SK-N-SH (cell line): ENCODE results near the gene CYFIP1. TPM values are rescaled to one million over a fixed set of nuclear protein-coding genes. Genes with fewer than 3 reads are reported as not detected.

Source experiments
- CTCF ChIA-PET: fragments of 300-600, 350-600 bp; formaldehyde crosslinking; extraction: SDS; loops from one replicate; lab custom pipeline; 2021; lab: Yijun Ruan, JAX
- POLR2A ChIA-PET: fragments of 350-600 bp; sonication (Branson Sonifier 250); formaldehyde crosslinking; extraction: SDS; loops from one replicate; lab custom pipeline; 2020; ENCODE audit warnings: antibody characterized with exemption, inconsistent platforms; lab: Yijun Ruan, JAX
- DNase-seq: peaks from one replicate; pipeline ENCODE4 v3.0.0; 2012
- H2AFZ ChIP-seq: fragments of 200-600 bp; sonication (generic); 2 replicates; pipeline ENCODE4 v1.8.1; 2016; ENCODE audit warnings: antibody characterized with exemption, mild to moderate bottlenecking, low read depth
- H3F3A ChIP-seq: fragments of 200-600 bp; sonication (generic); replicated peaks from 2 replicates; pipeline ENCODE3; 2016; ENCODE audit warnings: antibody characterized with exemption, mild to moderate bottlenecking; ENCODE audit not compliant: insufficient read depth
- H3K27ac ChIP-seq, 2 experiments: fragments of 200-500 bp in 1 of 2; fragments of 200-600 bp in 1 of 2; sonication (Bioruptor generic) in 1 of 2; sonication (generic), shearing (Covaris generic) in 1 of 2; 2 replicates each; pipeline versions ENCODE4 v1.5.1 to v1.6.1; 2014 to 2016; ENCODE audit warnings: low read depth in 2 of 2, inconsistent platforms in 1 of 2, low read length in 1 of 2, mild to moderate bottlenecking in 1 of 2, mixed read lengths in 1 of 2
- H3K27me3 ChIP-seq: fragments of 200-600 bp; sonication (generic), shearing (Covaris generic); 2 replicates; pipeline ENCODE4 v1.6.1; 2016; ENCODE audit warnings: mixed run types; ENCODE audit not compliant: insufficient read depth
- H3K36me3 ChIP-seq, 2 experiments: fragments of 200-500 bp in 1 of 2; fragments of 200-600 bp in 1 of 2; sonication (Bioruptor generic) in 1 of 2; sonication (generic) in 1 of 2; replicated peaks in 1 of 2; 2 replicates each; pipeline versions ENCODE3 to v1.5.1; 2014 to 2016; ENCODE audit warnings: low read length in 1 of 2, mild to moderate bottlenecking in 1 of 2; ENCODE audit not compliant: insufficient read depth in 2 of 2, control insufficient read depth in 1 of 2
- H3K4me1 ChIP-seq, 2 experiments: fragments of 200-500 bp in 1 of 2; fragments of 200-600 bp in 1 of 2; sonication (Bioruptor generic) in 1 of 2; sonication (generic), shearing (Covaris generic) in 1 of 2; 2 replicates each; pipeline versions ENCODE4 v1.5.1 to v1.6.1; 2014 to 2016; ENCODE audit warnings: low read depth in 1 of 2, low read length in 1 of 2, mixed run types in 1 of 2; ENCODE audit not compliant: insufficient read depth in 2 of 2, control insufficient read depth in 1 of 2
- H3K4me2 ChIP-seq: fragments of 200-600 bp; sonication (generic), shearing (Covaris generic); 2 replicates; pipeline ENCODE4 v1.6.1; 2017; ENCODE audit warnings: mixed run types
- H3K4me3 ChIP-seq, 2 experiments: fragments of 200-500 bp in 1 of 2; fragments of 200-600 bp in 1 of 2; sonication (Bioruptor generic) in 1 of 2; sonication (generic), shearing (Covaris generic) in 1 of 2; 2 replicates each; pipeline versions ENCODE4 v1.5.1 to v1.8.1; 2014 to 2016; ENCODE audit warnings: low read depth in 2 of 2, inconsistent platforms in 1 of 2, low read length in 1 of 2, mild to moderate bottlenecking in 1 of 2, mixed read lengths in 1 of 2, moderate library complexity in 1 of 2
- H3K79me2 ChIP-seq: fragments of 200-600 bp; sonication (generic); 2 replicates; pipeline ENCODE4 v1.8.1; 2017; ENCODE audit warnings: mild to moderate bottlenecking; ENCODE audit not compliant: insufficient read depth
- H3K9ac ChIP-seq: fragments of 200-600 bp; sonication (generic); 2 replicates; pipeline ENCODE4 v1.6.1; 2017; ENCODE audit warnings: mixed run types
- H3K9me2 ChIP-seq: fragments of 200-600 bp; sonication (generic); 2 replicates; pipeline ENCODE4 v1.6.1; 2017; ENCODE audit warnings: mixed run types
- H3K9me3 ChIP-seq: fragments of 200-600 bp; sonication (generic); 2 replicates; pipeline ENCODE4 v1.6.1; 2017; ENCODE audit warnings: mixed run types, mild to moderate bottlenecking, moderate library complexity
- H4K20me1 ChIP-seq: fragments of 200-600 bp; sonication (generic); 2 replicates; pipeline ENCODE4 v1.6.1; 2017; ENCODE audit warnings: mild to moderate bottlenecking, mixed run types; ENCODE audit not compliant: insufficient read depth
- CTCF ChIP-seq: fragments of 200-600 bp; sonication (generic); IDR thresholded peaks from 2 replicates; pipeline ENCODE4 v1.6.1; 2017; ENCODE audit warnings: antibody characterized with exemption, mild to moderate bottlenecking, moderate library complexity
- ELF1 ChIP-seq: IDR thresholded peaks from 2 replicates; pipeline ENCODE4 v1.4.0; 2012
- FOXM1 ChIP-seq: IDR thresholded peaks from 2 replicates; pipeline ENCODE4 v1.4.0; 2012; ENCODE audit warnings: low read depth, mild to moderate bottlenecking
- GATA2 ChIP-seq: sonication (generic); formaldehyde crosslinking; IDR thresholded peaks from 2 replicates; pipeline ENCODE4 v1.5.0; 2020; ENCODE audit warnings: mild to moderate bottlenecking, missing genetic modification reagents
- JUND ChIP-seq: IDR thresholded peaks from 2 replicates; pipeline ENCODE4 v1.4.0; 2012
- MEF2A ChIP-seq: IDR thresholded peaks from 2 replicates; pipeline ENCODE4 v1.4.0; 2012; ENCODE audit warnings: low read depth, borderline replicate concordance
- MXI1 ChIP-seq: IDR thresholded peaks from 2 replicates; pipeline ENCODE4 v1.6.1; 2012; ENCODE audit warnings: mild to moderate bottlenecking, low read depth, low read length, improper control_type of control experiment
- NFIC ChIP-seq: IDR thresholded peaks from 2 replicates; pipeline ENCODE4 v1.4.0; 2012; ENCODE audit warnings: borderline replicate concordance
- NRF1 ChIP-seq: IDR thresholded peaks from 2 replicates; pipeline ENCODE4 v1.6.1; 2012; ENCODE audit warnings: low read depth, mild to moderate bottlenecking, low read length
- RAD21 ChIP-seq: IDR thresholded peaks from 2 replicates; pipeline ENCODE4 v1.6.1; 2012; ENCODE audit warnings: mild to moderate bottlenecking, low read length
- RFX5 ChIP-seq: IDR thresholded peaks from 2 replicates; pipeline ENCODE4 v1.6.1; 2012; ENCODE audit warnings: mild to moderate bottlenecking, improper control_type of control experiment, low read length
- TEAD4 ChIP-seq: IDR thresholded peaks from 2 replicates; pipeline ENCODE4 v1.4.0; 2012; ENCODE audit warnings: mild to moderate bottlenecking, borderline replicate concordance; ENCODE audit not compliant: insufficient read depth
- USF2 ChIP-seq: fragments of 150-350 bp; IDR thresholded peaks from 2 replicates; pipeline ENCODE4 v1.6.1; 2017; ENCODE audit warnings: antibody characterized with exemption, low read length, low read depth, borderline replicate concordance
- WGBS: methylation state at CpG from one replicate; pipeline ENCODE4 v1.1.6; 2017; ENCODE audit warnings: low lambda C conversion rate; 5-methylcytosine and 5-hydroxymethylcytosine counted together
- polyA plus RNA-seq, 3 experiments: library from polyadenylated mRNA; depleted of rRNA; stranded (reverse); fragments of >200 nt; gene quantifications; 2 replicates each; pipeline ENCODE4 v1.2.3, GENCODE V29; 2012
- TF ChIP-seq, protein P1 (sequence below): IDR thresholded peaks from 2 replicates; pipeline ENCODE4 v1.6.1; 2012; ENCODE audit warnings: mild to moderate bottlenecking, low read depth, low read length, moderate library complexity
- TF ChIP-seq, protein P2 (sequence below): IDR thresholded peaks from 2 replicates; pipeline ENCODE4; 2012

CYFIP1 gene
- polyA plus RNA-seq, 1 of the 3 experiments (the other 2 are of a cell fraction): 53.4 TPM

- whole genome bisulfite sequencing: 78% methylated on average over 3 of the region's 10 CpGs
- CTCF ChIA-PET: interaction anchor here (1.1 kb wide), 1 partner anchor 34 kb away, joined by 4 read pairs; no protein-coding TSS in a partner anchor
- Histone ChIP-seq H3K27ac (no peak overlapping the region; a peak in 1 of 4 replicates), H3K4me3 (no peak overlapping the region), H2AFZ (no peak overlapping the region), H4K20me1 (peaks cover 33% of the 10 kb centered on the region), H3K9me2 (no peaks in the 10 kb centered on the region), H3K36me3 (peaks cover 10 to 29% of the 10 kb centered on the region in 2 experiments), H3K27me3 (no peaks in the 10 kb centered on the region), H3K9me3 (no peaks in the 10 kb centered on the region), H3K79me2 (peaks cover 56% of the 10 kb centered on the region), H3K4me1 (peaks cover 0 to 18% of the 10 kb centered on the region in 2 experiments; a peak in 3 of 4 replicates), H3F3A (peaks cover 8% of the 10 kb centered on the region), H3K4me2 (no peak overlapping the region), H3K9ac (no peak overlapping the region)
- POLR2A ChIA-PET: no interaction called here
- DNase-seq: no peak
- TF ChIP-seq RAD21 (no peak), TEAD4 (no peak), FOXM1 (no peak), USF2 (no peak), NRF1 (no peak)
- TF ChIP-seq, protein P1, sequence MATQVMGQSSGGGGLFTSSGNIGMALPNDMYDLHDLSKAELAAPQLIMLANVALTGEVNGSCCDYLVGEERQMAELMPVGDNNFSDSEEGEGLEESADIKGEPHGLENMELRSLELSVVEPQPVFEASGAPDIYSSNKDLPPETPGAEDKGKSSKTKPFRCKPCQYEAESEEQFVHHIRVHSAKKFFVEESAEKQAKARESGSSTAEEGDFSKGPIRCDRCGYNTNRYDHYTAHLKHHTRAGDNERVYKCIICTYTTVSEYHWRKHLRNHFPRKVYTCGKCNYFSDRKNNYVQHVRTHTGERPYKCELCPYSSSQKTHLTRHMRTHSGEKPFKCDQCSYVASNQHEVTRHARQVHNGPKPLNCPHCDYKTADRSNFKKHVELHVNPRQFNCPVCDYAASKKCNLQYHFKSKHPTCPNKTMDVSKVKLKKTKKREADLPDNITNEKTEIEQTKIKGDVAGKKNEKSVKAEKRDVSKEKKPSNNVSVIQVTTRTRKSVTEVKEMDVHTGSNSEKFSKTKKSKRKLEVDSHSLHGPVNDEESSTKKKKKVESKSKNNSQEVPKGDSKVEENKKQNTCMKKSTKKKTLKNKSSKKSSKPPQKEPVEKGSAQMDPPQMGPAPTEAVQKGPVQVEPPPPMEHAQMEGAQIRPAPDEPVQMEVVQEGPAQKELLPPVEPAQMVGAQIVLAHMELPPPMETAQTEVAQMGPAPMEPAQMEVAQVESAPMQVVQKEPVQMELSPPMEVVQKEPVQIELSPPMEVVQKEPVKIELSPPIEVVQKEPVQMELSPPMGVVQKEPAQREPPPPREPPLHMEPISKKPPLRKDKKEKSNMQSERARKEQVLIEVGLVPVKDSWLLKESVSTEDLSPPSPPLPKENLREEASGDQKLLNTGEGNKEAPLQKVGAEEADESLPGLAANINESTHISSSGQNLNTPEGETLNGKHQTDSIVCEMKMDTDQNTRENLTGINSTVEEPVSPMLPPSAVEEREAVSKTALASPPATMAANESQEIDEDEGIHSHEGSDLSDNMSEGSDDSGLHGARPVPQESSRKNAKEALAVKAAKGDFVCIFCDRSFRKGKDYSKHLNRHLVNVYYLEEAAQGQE: no peak
These were observed 35.1 kb downstream of the CYFIP1 start for GRCh38 chr15:22945071-22945470.

- no peak for DNase-seq
- peaks cover 10 to 29% of the 10 kb centered on the region in 2 experiments for H3K36me3 ChIP-seq
- peaks cover 31% of the 10 kb centered on the region for H4K20me1 ChIP-seq
- peaks cover 52% of the 10 kb centered on the region for H3K79me2 ChIP-seq
- H3K9ac ChIP-seq: no peak overlapping the region
- no peaks in the 10 kb centered on the region for H3K9me2 ChIP-seq
- H3K4me3 ChIP-seq: no peak overlapping the region
- H2AFZ ChIP-seq: no peak overlapping the region
- 83% methylated on average over 4 of the region's 8 CpGs for WGBS
- H3K4me2 ChIP-seq: no peak overlapping the region
- no peak overlapping the region for H3K27ac ChIP-seq
- peaks cover 4% of the 10 kb centered on the region for H3F3A ChIP-seq
- no peaks in the 10 kb centered on the region for H3K27me3 ChIP-seq
- H3K4me1 ChIP-seq: peaks cover 0 to 16% of the 10 kb centered on the region in 2 experiments; a peak in 3 of 4 replicates
- no peaks in the 10 kb centered on the region for H3K9me3 ChIP-seq
- ChIA-PET POLR2A (no interaction called here), CTCF (interaction anchor here (1.1 kb wide), 1 partner anchor 35 kb away, joined by 4 read pairs; no protein-coding TSS in a partner anchor)
- TF ChIP-seq FOXM1: no peak
- TF ChIP-seq RFX5: no peak
- no peak for TF ChIP-seq ELF1
- no peak for TF ChIP-seq MEF2A
- no peak for TF ChIP-seq MXI1
- TF ChIP-seq CTCF: no peak
- no peak for TF ChIP-seq JUND
- TF ChIP-seq, protein P2, sequence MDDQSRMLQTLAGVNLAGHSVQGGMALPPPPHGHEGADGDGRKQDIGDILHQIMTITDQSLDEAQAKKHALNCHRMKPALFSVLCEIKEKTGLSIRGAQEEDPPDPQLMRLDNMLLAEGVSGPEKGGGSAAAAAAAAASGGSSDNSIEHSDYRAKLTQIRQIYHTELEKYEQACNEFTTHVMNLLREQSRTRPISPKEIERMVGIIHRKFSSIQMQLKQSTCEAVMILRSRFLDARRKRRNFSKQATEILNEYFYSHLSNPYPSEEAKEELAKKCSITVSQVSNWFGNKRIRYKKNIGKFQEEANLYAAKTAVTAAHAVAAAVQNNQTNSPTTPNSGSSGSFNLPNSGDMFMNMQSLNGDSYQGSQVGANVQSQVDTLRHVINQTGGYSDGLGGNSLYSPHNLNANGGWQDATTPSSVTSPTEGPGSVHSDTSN: no peak
- no peak for TF ChIP-seq GATA2 (CRISPR knock-in tag)
- TF ChIP-seq, protein P1: no peak
- TF ChIP-seq NFIC: no peak
- TF ChIP-seq RAD21: no peak
- no peak for TF ChIP-seq USF2
These were observed 35.5 kb downstream of the CYFIP1 start for GRCh38 chr15:22944651-22945050.
